ENCODE measurements around the gene CD79B.
"Not testable (repeated sequence)": the region's sequence is repeated elsewhere in the genome, so short reads cannot be mapped to it uniquely, and the experiment has no call there.

The CD79B gene

DNA sequence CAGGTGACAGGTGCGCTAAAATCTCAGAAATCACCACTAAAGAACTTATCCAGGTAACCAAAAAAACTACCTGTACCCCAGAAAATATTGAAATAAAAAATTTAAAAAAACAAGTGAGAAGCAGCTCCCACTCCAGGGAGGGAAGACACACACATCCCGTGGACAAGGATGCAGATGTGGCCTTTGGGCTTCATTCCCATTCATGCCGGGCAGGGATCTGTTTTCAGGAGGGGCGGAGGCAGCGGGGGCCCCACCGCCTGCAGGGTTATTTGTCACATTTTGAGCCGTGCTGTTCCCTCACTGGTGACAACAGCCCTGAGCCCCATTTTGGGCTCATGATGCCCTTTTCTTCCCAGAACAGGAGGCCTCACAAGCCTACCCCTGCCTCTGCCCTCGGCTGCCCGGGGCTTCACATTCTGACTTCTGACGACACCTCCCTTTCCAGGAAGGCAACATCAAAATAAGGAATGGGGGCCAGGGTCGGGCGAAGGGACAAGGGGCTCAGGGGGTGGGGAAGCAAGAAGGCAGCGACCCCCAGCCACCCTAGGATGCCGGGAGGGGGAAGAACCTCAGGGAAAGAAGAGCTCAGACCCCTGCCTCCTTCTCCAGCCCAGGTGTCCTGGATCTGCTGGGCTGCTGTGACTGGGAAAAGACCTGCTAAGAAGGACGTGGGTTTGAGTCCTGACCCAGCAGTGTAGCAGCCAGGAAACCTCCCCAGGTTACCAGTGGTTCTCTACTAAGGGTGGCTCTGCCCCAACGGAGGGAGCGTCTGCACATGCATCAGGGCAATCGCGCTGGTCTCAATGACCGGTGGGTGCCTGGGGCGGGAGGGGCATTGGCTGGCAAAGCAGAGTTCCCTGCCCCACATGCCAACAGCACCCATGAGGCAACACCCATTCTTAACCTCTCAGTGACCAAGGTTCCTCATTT, 2.3 kb upstream of the CD79B start:
- in situ Hi-C loops (cut with HindIII; ENCODE audit: low sequenced_read_pairs): no loop called here

DNA sequence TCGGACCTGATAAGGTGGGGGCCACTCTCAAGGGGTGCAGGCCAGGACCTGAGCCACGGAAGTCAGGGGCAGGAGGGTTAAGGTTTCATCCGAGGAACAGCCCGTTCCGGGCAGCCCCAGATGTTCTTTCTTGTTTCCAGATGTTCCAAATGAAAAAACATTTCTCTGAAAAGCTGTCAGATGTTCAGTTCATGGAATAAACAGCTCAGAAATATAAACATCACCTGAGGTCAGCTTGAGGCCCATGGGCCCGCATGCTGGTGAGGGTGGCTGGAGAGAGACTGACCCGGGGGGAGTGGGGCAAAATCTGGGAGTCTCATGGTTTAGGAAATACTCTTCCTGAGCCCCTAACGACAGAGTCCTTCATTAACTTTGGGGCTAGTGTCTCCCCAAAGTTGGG, 1.5 kb upstream of the CD79B start:
- in situ Hi-C loops (cut with HindIII; ENCODE audit: low sequenced_read_pairs): no loop called here

DNA sequence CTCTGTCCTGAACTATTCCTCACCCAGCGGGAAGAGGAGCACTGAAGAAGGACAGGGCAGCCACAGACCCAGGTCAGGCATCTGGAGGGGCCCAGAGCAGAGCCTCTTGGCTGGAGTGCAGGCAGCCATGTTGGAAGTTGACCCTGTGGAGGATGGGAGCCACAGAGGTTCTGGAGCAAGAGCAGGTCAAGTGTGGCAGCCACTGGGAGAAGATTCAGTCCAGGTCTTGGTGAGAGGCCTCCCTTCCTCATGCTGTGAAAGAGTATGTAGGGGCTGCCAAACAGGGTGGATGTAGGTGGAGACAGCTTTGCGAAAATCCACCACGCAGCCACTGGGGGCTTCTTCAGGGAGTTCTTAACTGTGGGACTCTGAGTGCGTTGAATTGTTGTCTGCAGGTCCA, 590 bp upstream of the CD79B start:
- in situ Hi-C loops (cut with HindIII; ENCODE audit: low sequenced_read_pairs): no loop called here

GRCh38 chr17:63930951-63931575, 1.1 kb downstream of the CD79B start:
- in situ Hi-C loops (cut with HindIII; ENCODE audit: low sequenced_read_pairs): no loop called here

DNA sequence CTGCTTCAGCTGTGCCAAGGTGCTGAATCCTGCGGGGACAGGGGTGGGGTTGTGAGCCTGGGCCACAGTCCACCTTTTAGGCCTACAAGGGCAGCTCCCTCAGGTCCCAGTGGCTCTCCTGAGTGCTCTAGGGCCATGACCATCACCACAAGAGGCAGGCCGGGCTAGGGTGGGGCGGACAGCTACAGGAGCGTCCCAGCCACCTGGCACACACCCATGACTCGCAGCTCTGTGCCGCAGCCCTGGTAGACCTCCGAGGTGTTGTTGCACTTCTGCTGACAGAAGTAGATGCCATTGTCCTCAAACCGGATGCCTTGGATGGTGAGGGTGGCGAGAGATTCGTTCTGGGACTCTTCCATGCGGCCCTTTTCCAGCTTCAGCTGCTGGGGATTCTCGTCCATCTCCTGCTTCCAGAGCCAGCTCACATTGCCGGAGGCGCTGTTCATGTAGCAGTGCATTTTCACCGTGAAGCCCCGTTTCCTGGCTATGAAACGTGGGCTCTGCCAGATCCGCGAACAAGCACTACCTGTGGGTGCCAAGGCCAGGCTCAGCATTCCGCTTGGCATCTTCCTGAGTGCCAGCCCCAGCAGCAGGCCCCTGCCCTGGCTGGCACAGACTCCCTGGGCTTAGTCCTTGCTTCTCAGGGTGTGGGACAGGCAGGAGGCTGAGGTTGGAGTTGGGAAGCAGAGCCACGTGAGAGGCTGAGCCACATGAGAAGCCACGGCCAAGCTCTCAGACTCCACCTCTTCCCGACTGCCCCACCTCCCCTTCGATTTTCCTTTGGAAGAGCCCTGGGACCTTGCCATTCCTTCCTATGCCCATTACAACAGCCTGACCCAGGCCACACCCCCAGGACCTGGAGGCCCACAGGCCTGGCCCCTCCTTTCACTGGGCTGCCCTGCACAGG, 2.0 kb downstream of the CD79B start:
- in situ Hi-C loops (cut with HindIII; ENCODE audit: low sequenced_read_pairs): loop anchor here (10.0 kb wide), 1 partner anchor 85 kb away; no protein-coding TSS in a partner anchor

DNA sequence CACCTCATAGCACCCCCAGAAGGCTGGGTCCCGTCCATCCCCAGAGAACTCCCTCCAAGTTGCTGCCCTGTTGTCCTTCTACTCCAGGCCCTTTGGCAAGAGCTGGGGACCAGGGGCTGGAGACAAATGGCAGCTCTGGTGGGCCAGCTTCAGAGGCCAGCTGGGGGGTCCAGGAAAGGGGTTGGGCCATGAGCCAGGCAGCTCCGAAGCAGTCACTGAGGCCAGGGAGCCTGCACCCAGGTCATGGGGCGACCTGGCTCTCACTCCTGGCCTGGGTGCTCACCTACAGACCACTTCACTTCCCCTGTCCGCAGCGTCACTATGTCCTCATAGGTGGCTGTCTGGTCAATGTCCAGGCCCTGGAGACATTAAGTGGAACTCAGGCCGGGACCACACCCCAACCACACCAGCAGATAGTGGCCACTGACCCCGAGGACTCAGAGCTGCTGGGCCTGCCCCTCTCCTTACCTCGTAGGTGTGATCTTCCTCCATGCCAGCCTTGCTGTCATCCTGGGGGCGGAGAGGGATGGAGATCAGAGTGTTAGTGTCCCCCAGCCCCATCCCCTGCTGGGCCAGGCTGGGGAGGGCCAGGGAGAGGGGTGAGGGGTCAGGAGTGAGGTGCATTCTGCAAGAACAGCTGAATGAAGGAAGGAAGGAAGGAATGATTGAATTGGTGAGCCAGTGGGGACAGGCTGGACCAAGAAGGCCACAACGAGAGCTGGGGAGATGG, 3.0 kb downstream of the CD79B start:
- in situ Hi-C loops (cut with HindIII; ENCODE audit: low sequenced_read_pairs): loop anchor here (10.0 kb wide), 1 partner anchor 86 kb away; no protein-coding TSS in a partner anchor

DNA sequence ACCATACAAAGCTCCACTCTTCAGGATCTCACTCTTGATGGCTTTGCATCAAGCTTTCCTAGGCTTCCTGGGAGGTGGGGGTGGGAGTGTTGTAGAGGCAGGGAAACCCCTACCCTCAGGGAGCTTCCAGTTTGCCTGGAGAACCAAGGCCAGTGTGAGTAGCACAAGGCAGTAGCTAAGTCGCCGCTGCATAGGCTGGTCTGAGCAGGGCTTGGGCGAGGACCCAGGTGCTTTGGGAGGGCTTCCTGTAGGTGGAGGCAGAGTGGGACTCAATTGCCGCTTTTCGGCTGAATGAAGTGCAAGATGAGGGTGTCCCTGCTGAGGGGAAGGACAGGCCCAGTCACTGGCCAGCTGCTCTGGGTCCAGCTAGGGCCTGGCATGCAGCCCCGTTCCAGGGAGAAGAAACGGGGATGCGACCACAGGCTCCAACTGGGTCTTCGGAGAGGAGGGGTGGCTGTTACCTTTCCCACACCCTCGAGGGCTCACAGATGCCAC, 3.9 kb downstream of the CD79B start:
- in situ Hi-C loops (cut with HindIII; ENCODE audit: low sequenced_read_pairs): loop anchor here (10.0 kb wide), 1 partner anchor 87 kb away; no protein-coding TSS in a partner anchor

DNA sequence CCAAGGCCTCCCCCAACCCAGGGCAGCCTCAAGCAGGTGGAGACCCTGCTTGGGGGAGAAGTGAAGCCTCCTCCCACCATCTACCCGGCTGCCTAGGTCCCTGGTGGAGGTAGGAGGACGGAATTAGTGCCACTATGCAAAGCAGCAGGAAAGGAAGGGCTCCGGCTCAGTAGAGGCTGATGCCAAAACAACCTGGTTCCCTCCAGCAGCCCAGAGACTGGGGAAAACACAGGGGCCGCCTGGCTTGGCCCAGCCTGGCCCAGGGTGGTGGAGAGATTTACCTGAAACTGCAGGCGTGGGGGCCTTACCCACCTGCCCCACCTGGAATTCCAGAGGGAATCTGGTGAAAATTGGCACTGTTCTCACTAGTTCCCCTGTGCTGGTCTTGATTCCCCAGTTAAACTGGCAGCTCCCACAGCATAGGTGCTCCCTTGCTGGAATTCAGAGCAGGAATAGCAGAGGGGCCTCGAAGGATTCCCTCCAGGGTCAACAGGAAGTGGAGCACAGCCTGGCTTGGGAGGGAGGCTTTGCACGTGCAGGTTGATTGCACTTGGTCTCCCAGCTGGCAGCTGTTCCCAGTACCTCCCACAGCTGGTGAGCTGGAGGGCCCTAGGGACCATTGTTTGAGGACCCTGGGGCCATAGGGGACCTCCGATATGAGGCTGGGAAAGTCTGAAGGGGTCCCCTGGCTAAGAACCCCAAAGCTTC, 4.5 kb downstream of the CD79B start:
- in situ Hi-C loops (cut with HindIII; ENCODE audit: low sequenced_read_pairs): loop anchor here (10.0 kb wide), 1 partner anchor 87 kb away; no protein-coding TSS in a partner anchor

DNA sequence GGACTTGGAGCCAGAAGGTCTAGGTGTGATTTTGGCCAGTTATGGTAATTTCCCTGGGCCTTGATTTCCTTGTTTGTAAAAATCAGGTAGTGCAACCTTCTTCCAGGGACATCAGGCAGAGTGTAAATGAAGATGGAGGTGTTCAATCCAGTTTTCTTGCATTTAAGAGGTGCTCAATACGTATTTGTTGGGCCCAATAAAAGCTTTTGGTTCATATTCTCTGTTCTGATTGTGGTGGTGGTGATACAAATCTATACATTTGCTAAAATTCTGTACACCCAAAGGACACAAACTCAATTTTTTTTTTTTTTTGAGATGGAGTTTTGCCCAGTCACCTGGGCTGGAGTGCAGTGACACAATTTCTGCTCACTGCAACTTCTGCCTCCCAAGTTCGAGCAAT, 6.0 kb downstream of the CD79B start:
- in situ Hi-C loops (cut with HindIII; ENCODE audit: low sequenced_read_pairs): loop anchor here (10.0 kb wide), 1 partner anchor 89 kb away; no protein-coding TSS in a partner anchor

GRCh38 chr17:63925615-63926014, 6.5 kb downstream of the CD79B start:
- in situ Hi-C loops (cut with HindIII; ENCODE audit: low sequenced_read_pairs): loop anchor here (10.0 kb wide), 1 partner anchor 89 kb away; no protein-coding TSS in a partner anchor

- in situ Hi-C loops (cut with HindIII; ENCODE audit: low sequenced_read_pairs): loop anchor here (10.0 kb wide), 1 partner anchor 92 kb away; no protein-coding TSS in a partner anchor
Observed at GRCh38 chr17:63922402-63922801, 9.7 kb downstream of the CD79B start.

- in situ Hi-C loops (cut with HindIII; ENCODE audit: low sequenced_read_pairs): loop anchor here (10.0 kb wide), 1 partner anchor 94 kb away; no protein-coding TSS in a partner anchor
Observed at GRCh38 chr17:63920779-63921178, 11.4 kb downstream of the CD79B start.

DNA sequence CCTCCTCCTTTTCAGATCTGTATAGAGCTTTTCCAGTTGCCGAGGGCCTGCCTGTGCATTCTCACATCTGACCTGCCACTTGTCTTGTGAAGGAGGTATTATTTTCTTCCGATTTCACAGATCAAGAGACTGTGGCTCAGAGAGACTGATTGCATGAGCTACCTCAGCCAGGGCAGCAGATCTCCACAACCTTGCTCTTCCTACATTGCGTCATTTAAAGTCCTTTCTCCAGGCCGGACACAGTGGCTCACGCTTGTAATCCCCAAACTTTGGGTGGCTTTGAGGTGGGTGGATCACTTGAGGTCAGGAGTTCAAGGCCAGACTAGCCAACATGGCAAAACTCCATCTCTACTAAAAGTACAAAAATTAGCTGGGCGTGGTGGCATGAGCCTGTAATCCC, 12.1 kb downstream of the CD79B start:
- in situ Hi-C loops (cut with HindIII; ENCODE audit: low sequenced_read_pairs): loop anchor here (10.0 kb wide), 1 partner anchor 95 kb away; no protein-coding TSS in a partner anchor

DNA sequence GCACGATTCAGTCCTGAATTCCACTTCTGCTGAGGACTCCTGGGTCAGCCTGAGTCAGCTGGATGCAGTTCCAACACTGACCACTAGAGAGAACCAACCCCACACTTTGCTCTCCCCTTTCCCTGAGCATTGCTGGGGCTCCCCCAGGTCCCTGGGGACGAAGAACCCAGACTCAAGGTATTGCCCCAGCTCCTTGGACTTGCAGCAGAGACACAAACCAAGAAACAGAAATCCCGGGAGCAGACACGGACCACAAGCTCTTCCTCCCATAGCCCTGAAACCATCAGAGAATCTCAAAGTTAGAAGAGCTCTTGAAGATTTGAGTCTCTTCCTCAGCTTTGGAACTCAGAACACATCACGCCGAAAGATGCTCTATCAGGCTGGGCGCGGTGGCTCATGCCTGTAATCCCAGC, 12.8 kb downstream of the CD79B start:
- in situ Hi-C loops (cut with HindIII; ENCODE audit: low sequenced_read_pairs): no loop called here

GRCh38 chr17:63918789-63919305, 13.3 kb downstream of the CD79B start, which contains the start of gene GH1:
GH1 (minus strand) TSS chr17:63918839; CDS start chr17:63918776, 63 bp downstream.
- in situ Hi-C loops (cut with HindIII; ENCODE audit: low sequenced_read_pairs): not testable (repeated sequence)

GRCh38 chr17:63918305-63918704, 13.8 kb downstream of the CD79B start:
- in situ Hi-C loops (cut with HindIII; ENCODE audit: low sequenced_read_pairs): no loop called here

- in situ Hi-C loops (cut with HindIII; ENCODE audit: low sequenced_read_pairs): no loop called here
Observed at GRCh38 chr17:63917646-63918045, 14.5 kb downstream of the CD79B start.

DNA sequence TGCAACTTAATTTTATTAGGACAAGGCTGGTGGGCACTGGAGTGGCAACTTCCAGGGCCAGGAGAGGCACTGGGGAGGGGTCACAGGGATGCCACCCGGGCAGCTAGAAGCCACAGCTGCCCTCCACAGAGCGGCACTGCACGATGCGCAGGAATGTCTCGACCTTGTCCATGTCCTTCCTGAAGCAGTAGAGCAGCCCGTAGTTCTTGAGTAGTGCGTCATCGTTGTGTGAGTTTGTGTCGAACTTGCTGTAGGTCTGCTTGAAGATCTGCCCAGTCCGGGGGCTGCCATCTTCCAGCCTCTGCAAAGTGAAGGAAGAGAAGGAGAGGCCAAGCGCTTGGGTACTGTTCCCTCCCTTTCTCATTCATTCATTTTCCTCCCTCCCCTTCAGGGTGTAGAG, 14.9 kb downstream of the CD79B start:
- in situ Hi-C loops (cut with HindIII; ENCODE audit: low sequenced_read_pairs): not testable (repeated sequence)
